Measurements from ENCODE around the gene RAB27A.

The RAB27A gene

DNA sequence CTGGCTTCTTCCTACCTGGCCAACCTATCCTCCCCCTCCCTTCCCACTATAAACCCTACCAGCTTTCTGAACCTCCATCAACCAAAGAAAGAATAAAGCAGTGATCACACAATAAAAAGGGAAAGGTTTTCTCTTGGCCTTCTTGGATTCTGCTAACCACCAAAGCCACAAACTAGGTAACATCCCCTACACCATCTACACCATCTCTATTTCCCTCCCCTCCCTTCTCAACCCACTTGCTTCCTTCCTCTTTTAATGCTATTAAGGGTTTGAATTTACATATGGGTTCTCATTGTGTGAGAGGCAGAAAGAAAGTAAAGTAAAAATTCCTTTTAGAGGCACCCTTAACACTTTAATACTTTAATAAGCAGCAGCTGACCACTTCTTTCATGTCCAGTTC lies 67.0 kb downstream of the RAB27A start:
- DNase-seq (ENCODE audit: low spot score), result no peak

DNA sequence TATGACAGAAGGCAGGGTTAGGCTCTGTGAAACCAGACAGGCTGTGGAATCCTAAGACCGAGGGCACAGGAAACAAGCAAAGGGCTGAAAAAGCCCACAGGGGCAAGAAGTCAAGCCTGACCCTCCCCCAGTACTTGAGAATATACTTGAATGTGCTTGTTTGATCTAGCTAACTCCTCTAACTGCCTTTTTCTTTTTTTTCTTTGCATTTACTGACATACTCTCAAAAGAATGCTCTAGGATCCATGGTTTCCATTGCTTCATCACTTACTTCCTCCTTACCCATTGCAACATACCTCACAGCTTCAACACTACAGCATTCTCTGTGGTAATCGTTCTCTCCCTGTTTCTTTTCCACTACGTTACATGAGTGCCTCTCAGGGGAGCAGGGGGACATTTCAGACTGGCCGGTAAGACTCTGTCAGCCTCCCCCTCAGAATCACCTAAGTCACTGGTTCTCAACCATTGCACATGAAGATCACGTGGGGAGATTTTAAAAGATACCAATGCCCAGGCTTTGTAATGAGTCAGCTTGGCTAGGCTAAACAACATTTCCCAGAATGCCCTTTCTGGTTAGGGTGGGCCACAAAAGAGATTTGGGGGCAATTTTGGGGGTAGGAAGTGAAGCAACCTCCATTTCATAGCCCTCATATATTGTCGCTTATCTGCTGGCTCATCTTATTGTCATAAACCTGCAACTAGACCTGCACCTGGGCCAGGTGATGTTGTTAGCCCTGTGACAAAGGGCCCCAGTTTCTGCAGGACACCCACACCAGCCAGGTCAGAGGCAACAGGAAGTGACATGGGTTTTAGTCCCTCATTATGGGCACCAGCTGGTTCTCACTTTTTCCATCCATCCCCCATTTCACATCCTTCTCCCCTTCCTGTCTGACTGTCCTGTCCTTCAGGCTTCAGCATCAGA lies 68.3 kb downstream of the RAB27A start:
- peak; percentile 15 for DNase-seq (ENCODE audit: low spot score)

DNA sequence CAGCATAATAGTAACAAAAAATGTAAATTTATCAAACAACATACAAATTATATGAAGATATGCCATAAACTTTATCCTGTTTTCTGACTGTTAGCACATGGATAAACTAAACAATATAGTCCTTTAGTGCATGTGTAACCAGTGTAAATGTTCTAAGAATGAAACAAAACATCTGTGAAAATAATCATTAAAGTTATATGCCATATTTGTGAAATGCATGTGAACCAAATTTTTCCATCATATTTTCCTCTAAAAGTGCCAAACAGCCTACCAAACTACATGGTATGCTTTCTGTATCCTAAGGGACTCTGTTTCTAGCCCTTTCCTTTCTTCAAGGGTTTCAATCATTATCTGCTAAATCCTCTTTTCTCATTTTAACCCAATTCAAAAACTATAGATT lies 69.0 kb downstream of the RAB27A start:
- no peak for DNase-seq (ENCODE audit: low spot score)

DNA sequence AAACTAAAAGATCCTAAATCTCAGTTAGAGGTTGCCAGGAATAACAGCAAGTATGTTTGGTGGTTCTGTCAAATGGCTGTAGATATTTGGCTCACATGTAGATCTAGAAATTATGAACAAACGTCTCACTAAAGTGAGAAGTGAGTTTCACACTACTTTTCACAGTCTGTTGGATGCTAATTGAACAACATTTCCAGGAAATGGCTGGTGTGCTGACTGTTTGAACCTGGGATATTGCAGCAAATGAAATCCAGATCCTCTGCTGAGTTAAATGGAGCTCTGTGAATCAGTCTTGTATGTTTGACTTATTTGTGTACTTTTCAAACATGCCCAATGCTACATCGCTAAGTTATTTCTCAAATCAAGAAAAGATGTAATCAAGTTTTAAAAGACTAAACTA lies 71.6 kb downstream of the RAB27A start:
- no peak for DNase-seq (ENCODE audit: low spot score)

DNA sequence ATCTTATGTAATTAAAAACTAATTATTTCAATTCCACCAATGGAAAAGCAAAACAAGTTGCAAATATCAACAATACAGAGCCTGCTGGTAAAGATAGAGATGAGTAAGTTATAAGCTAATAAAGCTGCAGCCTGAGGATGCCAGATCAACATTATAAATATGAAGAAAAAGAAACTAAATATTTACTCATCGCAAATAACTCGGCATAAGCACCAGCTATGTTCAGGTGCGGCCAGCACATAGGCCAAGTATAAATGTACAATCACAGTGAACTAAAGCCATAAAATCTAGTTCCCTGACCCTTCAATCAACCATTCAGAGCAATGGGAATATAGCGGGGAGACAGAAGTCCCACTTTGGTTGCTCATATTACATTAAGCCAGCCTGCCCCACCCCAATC lies 85.1 kb downstream of the RAB27A start:
- DNase-seq (ENCODE audit: low spot score), result no peak

DNA sequence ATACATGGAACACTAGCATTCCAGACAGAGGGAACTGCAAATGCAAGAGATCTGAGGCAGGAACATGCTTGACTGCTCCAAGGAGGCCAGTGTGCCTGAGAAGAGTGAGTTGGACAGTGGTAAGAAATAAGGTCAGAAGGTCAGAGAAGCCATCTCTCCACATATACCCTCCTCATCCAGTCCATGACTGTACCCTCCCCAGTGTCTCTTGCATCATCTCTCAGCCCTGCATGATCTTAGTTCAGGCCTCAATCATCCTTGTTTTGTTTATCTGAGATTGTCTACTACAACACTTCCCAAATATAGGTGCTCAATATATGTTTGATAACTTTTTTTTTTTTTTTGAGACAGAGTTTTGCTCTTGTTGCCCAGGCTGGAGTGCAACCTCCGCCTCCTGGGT lies 87.4 kb downstream of the RAB27A start:
- no peak for DNase-seq (ENCODE audit: low spot score)

DNA sequence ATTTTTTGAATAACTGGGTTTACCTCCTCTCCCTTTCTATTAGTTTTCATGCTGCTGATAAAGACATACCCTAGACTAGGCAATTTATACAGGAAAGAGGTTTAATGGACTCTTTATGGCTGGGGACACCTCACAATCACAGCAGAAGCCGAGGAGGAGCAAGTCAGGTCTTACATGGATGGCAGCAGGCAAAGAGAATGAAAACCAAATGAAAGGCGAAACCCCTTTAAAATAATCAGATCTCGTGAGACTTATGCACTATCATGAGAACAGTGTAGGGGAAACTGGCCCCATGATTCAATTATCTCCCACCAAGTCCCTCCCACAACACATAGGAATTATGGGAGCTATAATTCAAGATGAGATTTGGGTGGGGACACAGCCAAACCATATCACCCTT lies 90.9 kb downstream of the RAB27A start:
- no peak for DNase-seq (ENCODE audit: low spot score)

DNA sequence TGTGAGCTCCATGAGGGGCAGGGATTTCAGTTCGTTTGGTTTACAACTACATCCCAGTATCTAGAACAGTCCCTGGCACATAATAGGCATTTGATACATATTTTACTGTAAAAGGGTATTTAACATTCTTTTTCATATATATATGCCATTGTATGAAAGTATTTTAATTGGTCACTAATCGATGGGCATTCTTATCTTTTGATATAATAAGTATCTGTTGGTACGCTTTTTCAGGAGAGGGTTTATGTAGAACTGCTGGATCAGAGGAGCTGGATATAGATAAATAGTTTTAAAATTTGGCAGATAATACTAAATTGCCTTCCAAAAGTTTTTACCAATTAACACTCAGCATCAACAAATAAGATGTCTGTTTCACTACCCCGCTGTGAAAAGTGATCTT lies 91.9 kb downstream of the RAB27A start:
- no peak for DNase-seq (ENCODE audit: low spot score)

DNA sequence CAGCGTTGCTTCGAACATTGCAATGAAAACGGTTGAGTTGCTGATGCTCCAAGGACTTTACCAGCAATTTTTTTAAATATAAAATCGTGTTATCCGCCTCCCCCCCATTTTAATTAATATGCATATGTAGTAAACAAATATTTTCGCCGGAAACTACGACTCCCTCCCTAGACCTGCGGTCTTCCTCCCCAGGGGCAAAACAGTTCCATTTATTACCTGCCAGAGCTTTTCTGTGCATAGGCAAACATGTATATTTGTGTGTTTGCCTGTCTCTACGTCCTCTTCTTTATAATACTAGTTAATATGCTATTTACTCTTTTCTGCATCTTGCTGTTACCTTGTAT lies 92.3 kb downstream of the RAB27A start:
- no peak for DNase-seq (ENCODE audit: low spot score)

DNA sequence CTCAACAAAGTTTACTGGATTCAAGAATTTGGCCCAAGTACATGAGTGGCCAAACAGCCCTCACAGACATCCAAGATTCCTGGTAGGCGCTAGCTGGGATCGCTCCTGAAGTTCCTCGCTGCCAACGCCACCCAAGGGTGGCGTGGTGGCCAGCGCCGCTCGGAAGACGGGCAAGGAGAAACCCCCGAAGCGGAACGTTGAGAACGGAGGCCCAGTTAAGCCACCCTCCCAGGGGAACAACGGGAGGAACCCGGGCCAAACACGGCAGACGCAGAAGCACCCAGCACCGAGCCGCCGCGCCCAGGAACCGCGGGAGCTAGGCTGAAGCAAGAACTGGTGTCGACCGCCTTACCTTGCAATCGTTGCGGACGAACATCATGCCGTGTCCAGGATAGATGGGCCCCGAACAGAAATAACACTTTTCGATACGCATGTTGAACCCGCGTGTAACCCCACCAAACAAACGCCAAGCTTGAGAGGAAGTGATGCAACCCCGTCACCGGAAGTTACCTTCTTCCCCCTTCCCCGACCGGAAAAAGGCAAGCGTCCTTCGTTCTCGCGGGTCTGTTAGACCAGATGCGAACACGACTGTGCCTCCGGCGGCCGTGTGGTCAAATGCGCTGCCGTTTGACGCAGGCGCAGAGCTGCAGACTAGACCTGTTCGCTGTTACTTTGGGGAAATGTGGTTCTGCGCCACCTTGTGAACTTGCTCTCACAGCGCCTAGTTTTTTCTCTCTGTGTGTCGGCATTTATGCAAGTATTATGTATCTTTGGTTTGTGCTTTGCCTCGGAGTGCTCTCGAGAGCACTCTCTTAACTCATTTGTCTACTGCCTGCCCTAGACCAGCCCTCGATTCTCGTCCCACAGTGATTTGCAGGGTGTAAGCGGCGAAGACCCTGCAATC lies 92.9 kb downstream of the RAB27A start, which contains the start of gene RSL24D1:
TSS of gene RSL24D1 (minus strand) at position 484 of the 904 bp plus-strand sequence. CDS start at position 433, 51 bp downstream.
- DNase-seq (ENCODE audit: low spot score), result peak; percentile 96

DNA sequence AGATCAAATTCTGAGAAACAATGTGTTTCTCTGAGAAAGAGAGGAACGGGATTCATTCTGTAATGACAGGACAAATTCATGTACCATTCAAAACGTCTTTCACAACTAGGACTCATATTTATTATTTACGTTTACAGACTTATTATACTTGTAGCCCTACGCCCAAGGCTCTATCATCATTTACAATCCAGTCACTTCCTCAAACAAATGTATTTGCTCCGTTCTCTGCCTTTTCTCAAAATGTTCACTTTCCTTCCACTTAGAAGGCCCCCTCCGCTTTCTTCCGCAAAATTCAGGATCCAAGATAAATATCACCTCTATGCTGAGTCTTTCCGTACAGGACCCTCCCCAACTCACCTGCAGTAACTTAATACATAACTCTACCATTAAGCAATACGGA lies 93.6 kb downstream of the RAB27A start:
- DNase-seq (ENCODE audit: low spot score), result peak; percentile 32

DNA sequence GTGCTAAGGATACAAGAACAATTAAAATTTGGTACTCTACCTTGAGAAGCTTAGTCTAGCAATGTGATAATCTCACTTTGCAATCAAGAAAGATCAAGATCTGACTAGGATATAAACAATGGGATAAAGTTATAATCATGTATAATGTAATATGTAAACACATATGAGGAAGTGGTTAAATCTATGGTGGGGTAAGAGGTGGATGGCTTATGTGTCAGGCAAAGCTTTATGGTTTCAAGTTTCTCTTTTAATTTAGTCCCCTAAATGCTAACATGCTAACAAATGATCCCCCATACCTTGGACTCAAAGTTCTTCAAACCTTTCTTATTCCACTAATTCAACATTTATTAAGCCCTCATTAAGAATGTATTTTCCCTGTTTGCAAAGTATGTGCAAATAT lies 95.4 kb downstream of the RAB27A start:
- DNase-seq (ENCODE audit: low spot score), result no peak

DNA sequence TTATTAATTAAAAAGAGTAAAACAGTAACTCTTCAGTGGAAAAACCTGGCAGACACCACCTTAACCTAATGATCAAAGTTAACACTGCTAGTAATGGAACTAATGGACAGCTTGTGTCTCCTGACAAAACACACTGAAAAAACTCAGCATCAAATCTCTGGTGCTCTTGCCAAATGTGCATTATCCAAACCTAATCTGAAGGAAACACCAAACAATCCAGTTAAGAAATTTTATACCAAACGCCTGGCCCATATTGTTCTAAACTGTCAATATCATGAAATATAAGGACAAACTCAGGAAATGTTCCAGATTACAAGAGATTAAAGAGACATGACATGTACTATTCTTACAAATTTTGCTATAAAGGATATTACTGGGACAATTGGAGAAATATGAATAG lies 103.3 kb downstream of the RAB27A start:
- no peak for DNase-seq (ENCODE audit: low spot score)

DNA sequence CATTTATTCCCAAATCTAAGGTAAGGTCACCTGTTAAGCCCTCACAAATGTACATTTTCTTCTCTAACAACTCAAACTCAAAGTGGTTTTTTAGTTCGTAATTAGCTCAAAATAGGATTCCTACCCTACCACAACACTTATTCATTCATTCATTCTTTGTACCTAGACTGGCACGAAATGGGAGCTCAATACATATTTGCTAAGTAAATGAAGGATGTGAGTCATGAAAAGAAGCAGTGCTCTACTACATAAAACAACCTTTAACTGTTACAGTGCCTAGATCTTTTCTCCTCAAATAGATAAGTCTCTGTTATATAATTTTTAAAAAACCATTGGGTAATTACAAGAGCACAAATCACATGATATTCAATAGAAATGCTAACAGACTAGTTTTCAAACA lies 105.9 kb downstream of the RAB27A start:
- DNase-seq (ENCODE audit: low spot score), result peak; percentile 9

DNA sequence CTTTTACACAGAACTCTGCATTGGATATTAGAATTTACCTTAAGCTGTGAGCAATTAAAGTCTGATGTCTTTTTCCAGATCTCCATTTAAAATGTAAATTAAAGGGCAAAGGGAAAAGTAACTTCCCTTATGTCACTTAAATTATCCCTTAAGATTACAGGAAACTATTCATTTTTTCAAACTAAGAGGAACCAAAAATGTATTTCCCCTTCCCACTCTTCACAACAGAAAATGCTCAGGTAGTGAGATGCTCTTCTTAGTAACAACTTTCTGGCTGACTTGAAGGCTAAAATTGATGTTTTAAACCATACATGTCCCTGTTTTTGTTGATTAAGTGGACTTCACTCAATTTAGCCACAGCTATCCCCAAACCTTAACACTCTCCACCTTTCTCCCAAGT lies 110.5 kb downstream of the RAB27A start:
- no peak for DNase-seq (ENCODE audit: low spot score)

DNA sequence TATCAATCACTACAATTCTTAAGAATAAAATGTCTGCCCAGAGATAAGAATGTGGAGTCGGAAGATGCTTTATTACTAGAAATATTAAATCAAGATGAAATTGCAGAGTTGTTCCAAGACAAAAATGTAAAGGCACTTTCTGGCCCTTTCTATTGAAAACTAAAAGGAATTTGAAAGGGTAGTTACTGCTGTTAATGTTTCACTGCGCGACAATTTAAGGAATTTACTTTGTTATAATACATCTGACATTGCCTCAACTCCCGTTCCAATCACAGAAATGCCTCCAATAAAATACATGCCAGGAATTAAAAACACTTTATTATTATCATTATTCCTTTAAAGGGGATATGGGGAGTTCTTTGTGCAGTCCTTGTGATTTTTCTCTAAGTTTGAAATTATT lies 119.3 kb downstream of the RAB27A start:
- DNase-seq (ENCODE audit: low spot score), result no peak

DNA sequence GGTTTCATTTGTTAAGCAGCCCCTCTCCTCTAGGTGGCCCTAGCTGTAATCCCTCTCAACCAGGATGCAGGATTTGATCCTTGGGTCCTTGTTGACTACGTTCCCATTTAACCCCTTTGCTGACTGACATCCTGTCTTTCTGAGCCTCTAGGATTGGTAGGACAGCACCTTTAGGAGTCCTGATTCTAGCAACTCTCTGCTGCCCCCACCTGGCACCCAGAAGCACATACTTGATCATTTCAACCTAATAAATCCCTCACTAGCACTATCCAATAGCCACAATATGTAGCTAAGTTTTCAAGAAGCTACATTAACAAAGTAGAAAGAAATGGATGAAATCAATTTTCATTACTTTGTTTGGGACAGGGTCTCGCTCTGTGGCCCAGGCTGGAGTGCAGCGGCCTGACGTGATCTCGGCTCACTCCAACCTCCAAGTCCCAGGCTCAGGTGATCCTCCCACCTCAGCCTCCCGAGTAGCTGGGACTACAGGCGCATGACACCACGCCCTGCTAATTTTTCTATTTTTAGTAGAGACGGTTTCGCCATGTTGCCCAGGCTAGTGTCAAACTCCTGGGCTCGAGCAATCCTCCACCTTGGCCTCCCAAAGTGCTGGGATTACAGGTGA lies 121.2 kb downstream of the RAB27A start:
- peak; percentile 81 for DNase-seq (ENCODE audit: low spot score)

DNA sequence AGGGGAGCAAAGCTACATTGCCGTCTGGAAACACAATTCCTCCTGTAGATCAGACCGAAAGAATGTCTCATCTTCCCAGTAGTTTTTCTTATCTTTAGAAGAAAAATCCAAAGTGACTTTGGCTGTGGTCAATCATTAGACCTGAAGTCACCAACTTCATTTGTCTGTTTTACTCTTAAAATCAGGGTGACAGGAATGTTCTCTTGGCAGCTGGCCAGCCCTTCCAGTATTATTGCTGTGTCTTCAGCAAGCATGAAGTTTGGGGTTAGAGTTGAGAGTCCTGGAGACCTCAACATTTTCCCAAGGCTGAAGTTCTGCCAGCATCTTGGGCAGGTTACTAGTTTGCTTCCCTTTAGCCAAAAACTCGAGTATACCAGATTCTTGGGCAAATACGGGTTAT lies 125.3 kb downstream of the RAB27A start:
- no peak for DNase-seq (ENCODE audit: low spot score)

All from kidney capillary endothelial cell (primary cell).